Measurements from ENCODE around the gene KCNT2.

DNA sequence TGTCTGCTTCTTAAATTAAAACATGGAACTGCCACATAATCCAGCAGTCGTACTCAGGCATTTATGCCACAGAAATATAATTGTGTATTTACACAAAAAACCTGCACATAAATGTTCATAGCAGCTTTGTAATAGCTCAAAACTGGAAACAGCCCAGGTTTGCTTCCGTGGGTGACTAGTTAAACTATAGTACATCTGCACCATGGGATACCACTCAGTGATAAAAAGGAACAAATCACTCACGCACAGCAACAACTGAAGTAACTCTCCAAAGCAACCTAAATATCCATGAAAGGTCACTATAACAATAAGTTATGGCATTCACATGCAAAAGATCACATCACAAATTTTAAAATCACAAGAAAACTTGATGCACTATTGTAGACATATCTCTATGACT, 64.4 kb downstream of the KCNT2 start:
- TF ChIP-seq, protein P1, sequence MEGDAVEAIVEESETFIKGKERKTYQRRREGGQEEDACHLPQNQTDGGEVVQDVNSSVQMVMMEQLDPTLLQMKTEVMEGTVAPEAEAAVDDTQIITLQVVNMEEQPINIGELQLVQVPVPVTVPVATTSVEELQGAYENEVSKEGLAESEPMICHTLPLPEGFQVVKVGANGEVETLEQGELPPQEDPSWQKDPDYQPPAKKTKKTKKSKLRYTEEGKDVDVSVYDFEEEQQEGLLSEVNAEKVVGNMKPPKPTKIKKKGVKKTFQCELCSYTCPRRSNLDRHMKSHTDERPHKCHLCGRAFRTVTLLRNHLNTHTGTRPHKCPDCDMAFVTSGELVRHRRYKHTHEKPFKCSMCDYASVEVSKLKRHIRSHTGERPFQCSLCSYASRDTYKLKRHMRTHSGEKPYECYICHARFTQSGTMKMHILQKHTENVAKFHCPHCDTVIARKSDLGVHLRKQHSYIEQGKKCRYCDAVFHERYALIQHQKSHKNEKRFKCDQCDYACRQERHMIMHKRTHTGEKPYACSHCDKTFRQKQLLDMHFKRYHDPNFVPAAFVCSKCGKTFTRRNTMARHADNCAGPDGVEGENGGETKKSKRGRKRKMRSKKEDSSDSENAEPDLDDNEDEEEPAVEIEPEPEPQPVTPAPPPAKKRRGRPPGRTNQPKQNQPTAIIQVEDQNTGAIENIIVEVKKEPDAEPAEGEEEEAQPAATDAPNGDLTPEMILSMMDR (conservative IDR thresholded peaks at IDR 0.05; ENCODE audit: low read length) = no peak
- no peak for TF ChIP-seq EZH2phosphoT487 (IDR thresholded peaks at IDR 0.05; ENCODE audit: borderline replicate concordance, low read depth, low read length)
